Measurements from ENCODE around the gene CYYR1. TPM values are rescaled to one million over a fixed set of nuclear protein-coding genes. Genes with fewer than 3 reads are reported as not detected.

The CYYR1 gene
- polyA plus RNA-seq, 2 of the 4 experiments (the other 2 are of a cell fraction) = not detected

- no peak for TF ChIP-seq MAFK (IDR thresholded peaks at IDR 0.05; ENCODE audit: partially characterized antibody)
- no peak for TF ChIP-seq FOSL2 (IDR thresholded peaks at IDR 0.05)
- TF ChIP-seq FOSL2 (CRISPR knock-in tag; IDR thresholded peaks at IDR 0.05) = no peak
Observed at GRCh38 chr21:26422138-26422537, 150.9 kb downstream of the CYYR1 start (continued).

- ATAC-seq = no peak
Observed at GRCh38 chr21:26421724-26422123, 151.4 kb downstream of the CYYR1 start.

More at GRCh38 chr21:26421724-26422123, 151.4 kb downstream of the CYYR1 start:
- no peaks in the 10 kb centered on the region for H3K9me3 ChIP-seq
- DNase-seq (ENCODE audit: low read depth in 1 of 2, low spot score in 1 of 2) (no peak), FAIRE-seq (no peak)
- no peak overlapping the region for H3K4me2 ChIP-seq
- 0% methylated on average over 1 of the region's 1 CpG for WGBS (ENCODE audit: missing lambda C conversion rate)
- no peak for TF ChIP-seq RFX5 (IDR thresholded peaks at IDR 0.05)
- TF ChIP-seq EP300 (IDR thresholded peaks at IDR 0.05) = no peak
- TF ChIP-seq BHLHE40 (IDR thresholded peaks at IDR 0.05; ENCODE audit: low read depth, low read length) = no peak
- no peak for TF ChIP-seq JUN (IDR thresholded peaks at IDR 0.05)
- TF ChIP-seq EHMT2 (IDR thresholded peaks at IDR 0.05; ENCODE audit: low read depth) = no peak
- TF ChIP-seq REST (IDR thresholded peaks at IDR 0.05) = no peak
- TF ChIP-seq RNF2 (IDR thresholded peaks at IDR 0.05; ENCODE audit: borderline replicate concordance, low read depth) = no peak
- TF ChIP-seq RAD21 (conservative IDR thresholded peaks at IDR 0.05 in 1 of 2, IDR thresholded peaks at IDR 0.05 in 1 of 2) = no peak
- no peak for TF ChIP-seq RCOR1 (IDR thresholded peaks at IDR 0.05; ENCODE audit: low read depth, low read length)
- no peak for TF ChIP-seq SREBF2 (IDR thresholded peaks at IDR 0.05)
- no peak for TF ChIP-seq HOXB5 (CRISPR knock-in tag; IDR thresholded peaks at IDR 0.05)
- TF ChIP-seq CTCF (IDR thresholded peaks at IDR 0.05) = no peak
- TF ChIP-seq USF2 (IDR thresholded peaks at IDR 0.05) = no peak
- TF ChIP-seq POLR2A (IDR thresholded peaks at IDR 0.05; ENCODE audit: low read length) = no peak
- no peak for TF ChIP-seq E2F6 (IDR thresholded peaks at IDR 0.05; ENCODE audit: borderline replicate concordance, low read depth)
- no peak for TF ChIP-seq HES2 (IDR thresholded peaks at IDR 0.05)
- no peak for TF ChIP-seq RARB (CRISPR knock-in tag; IDR thresholded peaks at IDR 0.05)
- TF ChIP-seq PHF8 (IDR thresholded peaks at IDR 0.05; ENCODE audit: borderline replicate concordance, low read depth) = no peak
- no peak for TF ChIP-seq JUNB (IDR thresholded peaks at IDR 0.05)
- POLR2A ChIA-PET = no interaction called here
- H3K4me3 ChIP-seq = no peak overlapping the region
- H3K27ac ChIP-seq = no peak overlapping the region
- no peaks in the 10 kb centered on the region for H3K4me1 ChIP-seq
- CTCF ChIA-PET = no interaction called here

All from A549 (cell line).